Vagina (tissue), 2 donors: Measurements from ENCODE around the gene RBM10. TPM values are rescaled to one million over a fixed set of nuclear protein-coding genes. Genes with fewer than 3 reads are reported as not detected.

Experiments used
- DNase-seq, 2 donors: peaks; one replicate each; pipeline ENCODE4 v3.0.0-alpha.2; 2017; ENCODE audit errors: extremely low spot score in 2 of 2
- H3K27ac ChIP-seq: fragments of 200-600 bp; sonication (generic); one replicate; pipeline ENCODE4 v1.5.1; 2019
- H3K27me3 ChIP-seq: fragments of 200-600 bp; sonication (generic); one replicate; pipeline ENCODE4 v1.5.1; 2019
- H3K36me3 ChIP-seq, 2 donors: fragments of 200-600 bp; sonication (generic); one replicate each; pipeline ENCODE4 v1.5.1; 2017 to 2019
- H3K4me1 ChIP-seq: fragments of 200-600 bp; sonication (generic); one replicate; pipeline ENCODE4 v1.5.1; 2019
- H3K4me3 ChIP-seq, 2 donors: fragments of 200-600 bp; sonication (generic); 1 replicate in 1 of 2; 2 replicates in 1 of 2; pipeline ENCODE4 v1.5.1; 2016 to 2019
- H3K9me3 ChIP-seq: fragments of 200-600 bp; sonication (generic); one replicate; pipeline ENCODE4 v1.5.1; 2019
- CTCF ChIP-seq, 3 experiments: fragments of 450-650 bp in 2 of 3; fragments of 200-600 bp in 1 of 3; sonication (generic) in 1 of 3; IDR thresholded peaks; one replicate each; pipeline ENCODE4 v1.5.1; 2017 to 2019; ENCODE audit warnings: antibody characterized with exemption in 3 of 3, mild to moderate bottlenecking in 2 of 3, moderate library complexity in 2 of 3
- POLR2A ChIP-seq, 2 donors: fragments of 450-650 bp; IDR thresholded peaks; one replicate each; pipeline ENCODE4 v1.6.1; 2017; ENCODE audit warnings: antibody characterized with exemption in 2 of 2, mild to moderate bottlenecking in 2 of 2, moderate library complexity in 2 of 2
- POLR2AphosphoS5 ChIP-seq, 2 donors: sonication (generic); formaldehyde crosslinking; IDR thresholded peaks; one replicate each; pipeline ENCODE4 v1.9.0; 2017; ENCODE audit warnings: antibody characterized with exemption in 2 of 2, mild to moderate bottlenecking in 2 of 2, low read depth in 1 of 2; ENCODE audit not compliant: insufficient read depth in 1 of 2
- intact Hi-C: fragments of 100-400 bp; cut with DNase I; formaldehyde crosslinking; loops from one replicate; pipeline ENCODE4 v1.15.1; 2023
- total RNA-seq: library from RNA; depleted of rRNA; stranded (reverse); fragments of >200 nt; gene quantifications from one replicate; pipeline ENCODE4 v1.2.3, GENCODE V29; 2016

The RBM10 gene
- total RNA-seq, 1 donor from 2014 or later, result 32.4 TPM

GRCh38 chrX:47174376-47174775 is 29.4 kb downstream of the RBM10 start:
- no peak overlapping the region for H3K27ac ChIP-seq
- H3K27me3 ChIP-seq, result no peaks in the 10 kb centered on the region
- TF ChIP-seq POLR2AphosphoS5 (IDR thresholded peaks at IDR 0.05; ENCODE audit: insufficient read depth in 1 of 2, low read depth in 1 of 2) (no peak), CTCF (IDR thresholded peaks at IDR 0.05) (no peak), POLR2A (IDR thresholded peaks at IDR 0.05) (no peak)
- peaks cover 0 to 50% of the 10 kb centered on the region in 2 donors for H3K36me3 ChIP-seq
- H3K4me1 ChIP-seq, result no peaks in the 10 kb centered on the region
- no peak overlapping the region for H3K4me3 ChIP-seq
- no peak for DNase-seq
- intact Hi-C loops, result no loop called here
- H3K9me3 ChIP-seq, result no peaks in the 10 kb centered on the region

DNA sequence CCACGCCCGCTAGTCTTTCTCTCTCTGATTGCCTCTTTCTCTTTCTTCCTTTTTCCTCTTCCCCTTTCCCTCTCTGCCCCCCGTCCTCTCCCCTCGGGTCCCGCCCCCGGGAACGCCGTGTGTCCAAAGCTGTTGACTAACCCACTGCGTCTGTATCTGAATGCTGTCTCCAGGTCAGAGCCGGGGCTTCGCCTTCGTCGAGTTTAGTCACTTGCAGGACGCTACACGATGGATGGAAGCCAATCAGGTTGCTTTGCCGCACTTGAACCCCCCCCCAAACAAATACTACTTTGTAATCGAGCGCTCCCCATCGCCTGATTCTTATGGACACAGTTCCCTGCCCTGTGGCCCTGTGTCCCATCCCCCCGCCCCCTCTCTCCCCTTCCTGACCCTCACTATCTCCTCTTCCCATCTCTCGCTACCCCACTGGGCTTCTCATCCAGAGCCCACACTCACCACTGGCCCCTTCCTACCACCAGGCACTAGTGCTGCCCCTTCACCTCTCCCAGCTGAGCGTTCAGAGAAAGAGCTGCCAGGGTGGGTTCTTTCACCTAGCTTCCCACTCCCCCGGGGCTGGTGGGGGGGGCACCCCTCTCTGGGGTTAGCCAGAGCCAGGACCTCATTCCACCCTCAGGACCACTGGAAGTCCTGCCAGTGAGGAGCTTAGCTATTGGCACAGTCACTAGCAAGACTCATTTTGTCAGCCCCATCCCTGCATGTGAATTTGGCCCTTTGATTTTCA is 30.0 kb downstream of the RBM10 start:
- no peaks in the 10 kb centered on the region for H3K27me3 ChIP-seq
- intact Hi-C loops, result no loop called here
- H3K27ac ChIP-seq, result no peak overlapping the region
- H3K4me1 ChIP-seq, result no peaks in the 10 kb centered on the region
- TF ChIP-seq CTCF (IDR thresholded peaks at IDR 0.05) (no peak), POLR2A (IDR thresholded peaks at IDR 0.05) (no peak), POLR2AphosphoS5 (IDR thresholded peaks at IDR 0.05; ENCODE audit: insufficient read depth in 1 of 2, low read depth in 1 of 2) (no peak)
- H3K36me3 ChIP-seq, result peaks cover 0 to 50% of the 10 kb centered on the region in 2 donors
- H3K4me3 ChIP-seq, result no peak overlapping the region
- no peaks in the 10 kb centered on the region for H3K9me3 ChIP-seq
- DNase-seq, result no peak

GRCh38 chrX:47175588-47175980 is 30.6 kb downstream of the RBM10 start:
- Histone ChIP-seq H3K27me3 (no peaks in the 10 kb centered on the region), H3K27ac (no peak overlapping the region), H3K36me3 (peaks cover 0 to 53% of the 10 kb centered on the region in 2 donors), H3K4me3 (no peak overlapping the region), H3K4me1 (no peaks in the 10 kb centered on the region), H3K9me3 (no peaks in the 10 kb centered on the region)
- TF ChIP-seq POLR2AphosphoS5 (IDR thresholded peaks at IDR 0.05; ENCODE audit: insufficient read depth in 1 of 2, low read depth in 1 of 2) (no peak), CTCF (IDR thresholded peaks at IDR 0.05) (no peak), POLR2A (IDR thresholded peaks at IDR 0.05) (no peak)
- DNase-seq, result no peak
- intact Hi-C loops, result no loop called here

DNA sequence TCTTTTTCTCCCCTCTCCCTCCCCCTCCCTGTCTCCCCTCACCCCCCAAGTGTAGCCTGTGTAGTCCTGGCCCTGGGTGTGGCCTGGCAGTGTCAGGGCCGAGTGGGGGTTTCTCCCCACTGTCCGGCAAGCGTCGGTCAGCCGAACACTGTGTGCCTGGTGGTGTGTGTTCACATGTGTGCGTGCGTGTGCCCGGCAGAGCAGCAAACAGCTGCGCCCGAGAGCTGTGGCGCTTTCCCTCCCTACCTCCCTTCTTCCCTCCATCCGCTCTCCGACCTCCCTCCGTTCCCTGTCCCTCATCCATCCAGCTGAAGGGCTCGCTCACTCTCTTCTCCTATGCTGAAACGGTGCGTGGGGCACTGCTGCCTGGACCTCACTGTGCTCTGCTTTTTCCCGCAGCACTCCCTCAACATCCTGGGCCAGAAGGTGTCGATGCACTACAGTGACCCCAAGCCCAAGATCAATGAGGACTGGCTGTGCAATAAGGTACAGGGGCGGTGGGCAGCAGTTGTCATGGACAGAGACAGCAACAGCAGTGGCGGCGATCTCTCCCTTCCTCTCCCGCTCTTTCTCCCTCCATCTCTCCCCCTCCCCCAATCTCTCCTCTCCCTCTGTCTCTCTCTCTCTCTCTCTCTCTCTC is 31.2 kb downstream of the RBM10 start:
- intact Hi-C loops, result no loop called here
- peaks cover 0 to 59% of the 10 kb centered on the region in 2 donors for H3K36me3 ChIP-seq
- H3K9me3 ChIP-seq, result no peaks in the 10 kb centered on the region
- no peaks in the 10 kb centered on the region for H3K4me1 ChIP-seq
- H3K4me3 ChIP-seq, result no peak overlapping the region
- DNase-seq, result no peak
- no peaks in the 10 kb centered on the region for H3K27me3 ChIP-seq
- TF ChIP-seq CTCF (IDR thresholded peaks at IDR 0.05) (no peak), POLR2A (IDR thresholded peaks at IDR 0.05) (no peak), POLR2AphosphoS5 (IDR thresholded peaks at IDR 0.05; ENCODE audit: insufficient read depth in 1 of 2, low read depth in 1 of 2) (no peak)
- no peak overlapping the region for H3K27ac ChIP-seq

DNA sequence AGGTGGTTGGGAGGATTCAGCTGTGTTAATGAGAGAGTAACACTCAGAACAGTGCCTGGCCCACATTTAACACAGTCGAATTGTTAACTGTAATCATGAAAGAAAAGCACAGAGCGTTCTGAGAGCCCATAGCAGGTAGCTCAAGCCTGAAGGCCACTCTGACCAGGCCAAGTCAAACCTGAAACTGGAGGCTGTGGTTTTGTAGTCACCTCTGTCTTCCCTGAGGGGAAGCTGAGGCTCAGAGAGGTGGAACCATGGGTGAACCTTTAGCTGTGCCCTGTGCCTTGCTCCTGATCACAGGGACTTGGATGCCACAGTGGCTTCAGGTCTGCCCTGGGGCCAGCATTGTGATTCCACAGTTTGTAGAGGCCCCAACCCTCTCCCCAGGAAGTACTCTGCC is 32.1 kb downstream of the RBM10 start:
- intact Hi-C loops, result no loop called here
- no peak for DNase-seq

More for the DNA sequence above, 32.1 kb downstream of the RBM10 start:
- TF ChIP-seq POLR2A (IDR thresholded peaks at IDR 0.05) (no peak), CTCF (IDR thresholded peaks at IDR 0.05) (no peak)
- Histone ChIP-seq H3K9me3 (no peaks in the 10 kb centered on the region), H3K36me3 (peaks cover 0 to 68% of the 10 kb centered on the region in 2 donors), H3K27me3 (no peaks in the 10 kb centered on the region), H3K4me1 (no peaks in the 10 kb centered on the region), H3K4me3 (no peak overlapping the region), H3K27ac (no peak overlapping the region)
